Neural cell (in vitro differentiated cells): ENCODE results near the gene IL23R.

ENCODE experiments used
- EP300 ChIP-seq: fragments of 450-650 bp; conservative IDR thresholded peaks from 2 replicates; pipeline ENCODE4 v1.6.1; 2014; ENCODE audit warnings: antibody characterized with exemption, mild to moderate bottlenecking, moderate library complexity; ENCODE audit not compliant: poor library complexity, severe bottlenecking
- EZH2 ChIP-seq: fragments of 200-600, 300-800 bp; shearing (Covaris generic), sonication (generic); IDR thresholded peaks from 2 replicates; pipeline ENCODE4 v1.6.1; 2014; ENCODE audit warnings: antibody characterized with exemption, low read length, borderline replicate concordance, mild to moderate bottlenecking; ENCODE audit not compliant: insufficient read depth, poor library complexity, severe bottlenecking
- MXI1 ChIP-seq: fragments of 450-650 bp; conservative IDR thresholded peaks from 2 replicates; pipeline ENCODE4 v1.6.1; 2014; ENCODE audit warnings: antibody characterized with exemption, mild to moderate bottlenecking; ENCODE audit not compliant: poor library complexity, severe bottlenecking
- POLR2AphosphoS5 ChIP-seq: IDR thresholded peaks from 2 replicates; pipeline ENCODE4 v1.6.1; 2012
- SMC3 ChIP-seq: fragments of 450-650 bp; conservative IDR thresholded peaks from 2 replicates; pipeline ENCODE4 v1.6.1; 2014; ENCODE audit warnings: antibody characterized with exemption, mild to moderate bottlenecking, moderate library complexity; ENCODE audit not compliant: poor library complexity
- TAF1 ChIP-seq: IDR thresholded peaks from 2 replicates; pipeline ENCODE4 v1.6.1; 2012; ENCODE audit warnings: low read depth
- TF ChIP-seq, protein P1 (sequence below): fragments of 450-650 bp; IDR thresholded peaks from 2 replicates; pipeline ENCODE4 v1.5.1; 2014; ENCODE audit warnings: antibody characterized with exemption, mild to moderate bottlenecking, moderate library complexity; ENCODE audit not compliant: poor library complexity, severe bottlenecking
- TF ChIP-seq, protein P2 (sequence below): IDR thresholded peaks from 2 replicates; pipeline ENCODE4 v1.6.1; 2012; ENCODE audit warnings: borderline replicate concordance

DNA sequence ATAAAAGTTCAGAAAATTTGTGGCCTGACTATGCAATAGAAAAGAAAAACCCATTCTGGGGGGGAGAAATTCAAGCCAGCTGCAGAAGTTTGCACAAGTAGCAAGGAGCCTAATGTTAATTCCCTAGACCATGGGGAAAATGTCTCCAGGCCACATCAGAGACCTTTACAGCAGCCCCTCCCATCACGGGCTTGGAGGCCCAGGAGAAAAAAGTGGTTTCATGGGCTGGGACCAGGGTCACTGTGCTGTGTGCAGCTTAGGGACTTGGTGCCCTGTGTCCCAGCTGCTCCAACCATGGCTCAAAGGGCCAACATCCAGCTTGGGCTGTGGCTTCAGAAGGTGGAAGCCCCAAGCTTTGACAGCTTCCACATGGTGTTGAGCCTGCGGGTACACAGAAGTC is 42.0 kb downstream of the IL23R start:
- TF ChIP-seq, protein P1, sequence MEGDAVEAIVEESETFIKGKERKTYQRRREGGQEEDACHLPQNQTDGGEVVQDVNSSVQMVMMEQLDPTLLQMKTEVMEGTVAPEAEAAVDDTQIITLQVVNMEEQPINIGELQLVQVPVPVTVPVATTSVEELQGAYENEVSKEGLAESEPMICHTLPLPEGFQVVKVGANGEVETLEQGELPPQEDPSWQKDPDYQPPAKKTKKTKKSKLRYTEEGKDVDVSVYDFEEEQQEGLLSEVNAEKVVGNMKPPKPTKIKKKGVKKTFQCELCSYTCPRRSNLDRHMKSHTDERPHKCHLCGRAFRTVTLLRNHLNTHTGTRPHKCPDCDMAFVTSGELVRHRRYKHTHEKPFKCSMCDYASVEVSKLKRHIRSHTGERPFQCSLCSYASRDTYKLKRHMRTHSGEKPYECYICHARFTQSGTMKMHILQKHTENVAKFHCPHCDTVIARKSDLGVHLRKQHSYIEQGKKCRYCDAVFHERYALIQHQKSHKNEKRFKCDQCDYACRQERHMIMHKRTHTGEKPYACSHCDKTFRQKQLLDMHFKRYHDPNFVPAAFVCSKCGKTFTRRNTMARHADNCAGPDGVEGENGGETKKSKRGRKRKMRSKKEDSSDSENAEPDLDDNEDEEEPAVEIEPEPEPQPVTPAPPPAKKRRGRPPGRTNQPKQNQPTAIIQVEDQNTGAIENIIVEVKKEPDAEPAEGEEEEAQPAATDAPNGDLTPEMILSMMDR, result no peak
- TF ChIP-seq SMC3, result no peak
- TF ChIP-seq POLR2AphosphoS5, result no peak
- no peak for TF ChIP-seq EZH2
- TF ChIP-seq, protein P2, sequence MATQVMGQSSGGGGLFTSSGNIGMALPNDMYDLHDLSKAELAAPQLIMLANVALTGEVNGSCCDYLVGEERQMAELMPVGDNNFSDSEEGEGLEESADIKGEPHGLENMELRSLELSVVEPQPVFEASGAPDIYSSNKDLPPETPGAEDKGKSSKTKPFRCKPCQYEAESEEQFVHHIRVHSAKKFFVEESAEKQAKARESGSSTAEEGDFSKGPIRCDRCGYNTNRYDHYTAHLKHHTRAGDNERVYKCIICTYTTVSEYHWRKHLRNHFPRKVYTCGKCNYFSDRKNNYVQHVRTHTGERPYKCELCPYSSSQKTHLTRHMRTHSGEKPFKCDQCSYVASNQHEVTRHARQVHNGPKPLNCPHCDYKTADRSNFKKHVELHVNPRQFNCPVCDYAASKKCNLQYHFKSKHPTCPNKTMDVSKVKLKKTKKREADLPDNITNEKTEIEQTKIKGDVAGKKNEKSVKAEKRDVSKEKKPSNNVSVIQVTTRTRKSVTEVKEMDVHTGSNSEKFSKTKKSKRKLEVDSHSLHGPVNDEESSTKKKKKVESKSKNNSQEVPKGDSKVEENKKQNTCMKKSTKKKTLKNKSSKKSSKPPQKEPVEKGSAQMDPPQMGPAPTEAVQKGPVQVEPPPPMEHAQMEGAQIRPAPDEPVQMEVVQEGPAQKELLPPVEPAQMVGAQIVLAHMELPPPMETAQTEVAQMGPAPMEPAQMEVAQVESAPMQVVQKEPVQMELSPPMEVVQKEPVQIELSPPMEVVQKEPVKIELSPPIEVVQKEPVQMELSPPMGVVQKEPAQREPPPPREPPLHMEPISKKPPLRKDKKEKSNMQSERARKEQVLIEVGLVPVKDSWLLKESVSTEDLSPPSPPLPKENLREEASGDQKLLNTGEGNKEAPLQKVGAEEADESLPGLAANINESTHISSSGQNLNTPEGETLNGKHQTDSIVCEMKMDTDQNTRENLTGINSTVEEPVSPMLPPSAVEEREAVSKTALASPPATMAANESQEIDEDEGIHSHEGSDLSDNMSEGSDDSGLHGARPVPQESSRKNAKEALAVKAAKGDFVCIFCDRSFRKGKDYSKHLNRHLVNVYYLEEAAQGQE, result no peak
- TF ChIP-seq EP300, result no peak
- TF ChIP-seq TAF1, result no peak
- no peak for TF ChIP-seq MXI1
